Measurements from ENCODE around the gene AP5M1. TPM values are rescaled to one million over a fixed set of nuclear protein-coding genes. Genes with fewer than 3 reads are reported as not detected.
"Not testable (repeated sequence)": the region's sequence is repeated elsewhere in the genome, so short reads cannot be mapped to it uniquely, and the experiment has no call there.

Gene AP5M1
- total RNA-seq, 1 experiment from 2014 or later, result 34.2 TPM

GRCh38 chr14:57232006-57232405 lies 36.8 kb upstream of the AP5M1 start:
- no peak for TF ChIP-seq CTCF (IDR thresholded peaks at IDR 0.05; ENCODE audit: unreplicated experiment)
- BruUV-seq (replicated peaks), result no TSS peak
- no peaks in the 10 kb centered on the region for H3K4me1 Mint-ChIP-seq (ENCODE audit: low read depth, unreplicated experiment)
- no peak for DNase-seq
- CTCF ChIA-PET, result interaction anchor here (0.6 to 0.7 kb wide), 2 partner anchors 16 to 363 kb away, joined by 3 read pairs; no protein-coding TSS in a partner anchor
- no peak overlapping the region for H3K27ac Mint-ChIP-seq (ENCODE audit: unreplicated experiment)
- no peaks in the 10 kb centered on the region for H3K27me3 Mint-ChIP-seq (ENCODE audit: unreplicated experiment)
- intact Hi-C loops (cut with micrococcal nuclease; ENCODE audit: unreplicated experiment), result no loop called here
- peaks cover 20% of the 10 kb centered on the region for H3K36me3 Mint-ChIP-seq (ENCODE audit: insufficient read depth, unreplicated experiment)
- no peak overlapping the region for H3K4me3 Mint-ChIP-seq (ENCODE audit: low read depth, unreplicated experiment)
- peaks cover 2% of the 10 kb centered on the region for H3K9me3 Mint-ChIP-seq (ENCODE audit: low read depth, unreplicated experiment)

- BruUV-seq (replicated peaks); H3K9me3 Mint-ChIP-seq (ENCODE audit: low read depth, unreplicated experiment); intact Hi-C loops (cut with micrococcal nuclease; ENCODE audit: unreplicated experiment); H3K36me3 Mint-ChIP-seq (ENCODE audit: insufficient read depth, unreplicated experiment); H3K27me3 Mint-ChIP-seq (ENCODE audit: unreplicated experiment); H3K27ac Mint-ChIP-seq (ENCODE audit: unreplicated experiment); H3K4me1 Mint-ChIP-seq (ENCODE audit: low read depth, unreplicated experiment); CTCF ChIA-PET; DNase-seq; H3K4me3 Mint-ChIP-seq (ENCODE audit: low read depth, unreplicated experiment): not testable (repeated sequence)
These were observed 28.7 kb upstream of the AP5M1 start for GRCh38 chr14:57240115-57240514.

- H3K36me3 Mint-ChIP-seq (ENCODE audit: insufficient read depth, unreplicated experiment), result no peaks in the 10 kb centered on the region
- intact Hi-C loops (cut with micrococcal nuclease; ENCODE audit: unreplicated experiment), result no loop called here
- no peaks in the 10 kb centered on the region for H3K9me3 Mint-ChIP-seq (ENCODE audit: low read depth, unreplicated experiment)
- CTCF ChIA-PET, result interaction anchor here (0.7 kb wide), 1 partner anchor 299 kb away, joined by 4 read pairs; no protein-coding TSS in a partner anchor
- no peaks in the 10 kb centered on the region for H3K27me3 Mint-ChIP-seq (ENCODE audit: unreplicated experiment)
- no peak overlapping the region for H3K27ac Mint-ChIP-seq (ENCODE audit: unreplicated experiment)
- no peak overlapping the region for H3K4me3 Mint-ChIP-seq (ENCODE audit: low read depth, unreplicated experiment)
- BruUV-seq (replicated peaks), result no TSS peak
- no peak for DNase-seq
- peaks cover 9% of the 10 kb centered on the region for H3K4me1 Mint-ChIP-seq (ENCODE audit: low read depth, unreplicated experiment)
- TF ChIP-seq CTCF (IDR thresholded peaks at IDR 0.05; ENCODE audit: unreplicated experiment), result no peak
These were observed 25.5 kb upstream of the AP5M1 start for GRCh38 chr14:57243320-57243719.

- H3K27me3 Mint-ChIP-seq (ENCODE audit: unreplicated experiment), result no peaks in the 10 kb centered on the region
- no peak for DNase-seq
- no peak overlapping the region for H3K27ac Mint-ChIP-seq (ENCODE audit: unreplicated experiment)
- H3K36me3 Mint-ChIP-seq (ENCODE audit: insufficient read depth, unreplicated experiment), result no peaks in the 10 kb centered on the region
- peaks cover 9% of the 10 kb centered on the region for H3K4me1 Mint-ChIP-seq (ENCODE audit: low read depth, unreplicated experiment)
- H3K4me3 Mint-ChIP-seq (ENCODE audit: low read depth, unreplicated experiment), result no peak overlapping the region
- BruUV-seq (replicated peaks), result no TSS peak
- no peak for TF ChIP-seq CTCF (IDR thresholded peaks at IDR 0.05; ENCODE audit: unreplicated experiment)
- H3K9me3 Mint-ChIP-seq (ENCODE audit: low read depth, unreplicated experiment), result no peaks in the 10 kb centered on the region
- intact Hi-C loops (cut with micrococcal nuclease; ENCODE audit: unreplicated experiment), result no loop called here
- CTCF ChIA-PET, result interaction anchor here (0.6 to 0.7 kb wide), 2 partner anchors 300 to 485 kb away, joined by 4 read pairs; no protein-coding TSS in a partner anchor
These were observed 24.7 kb upstream of the AP5M1 start for GRCh38 chr14:57244106-57244505.

GRCh38 chr14:57245941-57246340 lies 22.8 kb upstream of the AP5M1 start:
- CTCF ChIA-PET, result interaction anchor here (0.7 kb wide), 1 partner anchor 20 kb away, joined by 3 read pairs; no protein-coding TSS in a partner anchor
- TF ChIP-seq CTCF (IDR thresholded peaks at IDR 0.05; ENCODE audit: unreplicated experiment), result no peak
- no peaks in the 10 kb centered on the region for H3K36me3 Mint-ChIP-seq (ENCODE audit: insufficient read depth, unreplicated experiment)
- DNase-seq, result no peak
- intact Hi-C loops (cut with micrococcal nuclease; ENCODE audit: unreplicated experiment), result no loop called here
- BruUV-seq (replicated peaks), result no TSS peak
- H3K4me1 Mint-ChIP-seq (ENCODE audit: low read depth, unreplicated experiment), result peaks cover 9% of the 10 kb centered on the region
- no peaks in the 10 kb centered on the region for H3K9me3 Mint-ChIP-seq (ENCODE audit: low read depth, unreplicated experiment)
- no peaks in the 10 kb centered on the region for H3K27me3 Mint-ChIP-seq (ENCODE audit: unreplicated experiment)
- H3K27ac Mint-ChIP-seq (ENCODE audit: unreplicated experiment), result no peak overlapping the region
- H3K4me3 Mint-ChIP-seq (ENCODE audit: low read depth, unreplicated experiment), result no peak overlapping the region

Measured in Calu3 (cell line).